Trophoblast cell (in vitro differentiated cells and primary cell): ENCODE measurements around the gene FAM219A.
"Not testable (repeated sequence)": the region's sequence is repeated elsewhere in the genome, so short reads cannot be mapped to it uniquely, and the experiment has no call there.

Source experiments
- DNase-seq, 2 donors: peaks; one replicate each; pipeline ENCODE4 v3.0.0-alpha.2; 2016
- H2AFZ ChIP-seq: 2 replicates; pipeline ENCODE4 v1.6.1; 2013; ENCODE audit warnings: low read length, moderate library complexity, mild to moderate bottlenecking; ENCODE audit not compliant: insufficient read depth, poor library complexity
- H2AK5ac ChIP-seq: 2 replicates; pipeline ENCODE4 v1.6.1; 2013; ENCODE audit warnings: mild to moderate bottlenecking, low read length
- H2BK120ac ChIP-seq: 2 replicates; pipeline ENCODE4 v1.6.1; 2013; ENCODE audit warnings: low read length, mild to moderate bottlenecking, moderate library complexity; ENCODE audit not compliant: insufficient read depth, poor library complexity
- H2BK12ac ChIP-seq: 2 replicates; pipeline ENCODE4 v1.6.1; 2013; ENCODE audit warnings: mild to moderate bottlenecking, low read length, moderate library complexity
- H2BK5ac ChIP-seq: 2 replicates; pipeline ENCODE4 v1.6.1; 2013; ENCODE audit warnings: low read length, low read depth, moderate library complexity, mild to moderate bottlenecking; ENCODE audit not compliant: poor library complexity
- H3K14ac ChIP-seq: 2 replicates; pipeline ENCODE4 v1.6.1; 2013; ENCODE audit warnings: mild to moderate bottlenecking, low read length
- H3K18ac ChIP-seq: 2 replicates; pipeline ENCODE4 v1.6.1; 2013; ENCODE audit warnings: mild to moderate bottlenecking, low read length
- H3K23ac ChIP-seq: 2 replicates; pipeline ENCODE4 v1.6.1; 2013; ENCODE audit warnings: low read length
- H3K27ac ChIP-seq: 2 replicates; pipeline ENCODE4 v1.5.1; 2013; ENCODE audit warnings: low read depth, mild to moderate bottlenecking, inconsistent platforms, low read length, moderate library complexity
- H3K27me3 ChIP-seq: 2 replicates; pipeline ENCODE4 v1.6.1; 2013; ENCODE audit warnings: inconsistent platforms, mild to moderate bottlenecking, low read length, moderate library complexity; ENCODE audit not compliant: insufficient read depth
- H3K36me3 ChIP-seq, 2 experiments: 1 replicate in 1 of 2; 2 replicates in 1 of 2; pipeline ENCODE4 v1.6.1; 2013; ENCODE audit warnings: low read length in 2 of 2, mild to moderate bottlenecking in 2 of 2, moderate library complexity in 1 of 2; ENCODE audit not compliant: insufficient read depth in 2 of 2, control insufficient read depth in 1 of 2
- H3K4ac ChIP-seq: 2 replicates; pipeline ENCODE4 v1.6.1; 2013; ENCODE audit warnings: low read depth, mild to moderate bottlenecking, low read length, moderate library complexity
- H3K4me1 ChIP-seq, 2 experiments: 1 replicate in 1 of 2; 2 replicates in 1 of 2; pipeline ENCODE4 v1.6.1; 2013; ENCODE audit warnings: low read length in 2 of 2, mild to moderate bottlenecking in 2 of 2, moderate library complexity in 1 of 2; ENCODE audit not compliant: insufficient read depth in 2 of 2, control insufficient read depth in 1 of 2
- H3K4me2 ChIP-seq: 2 replicates; pipeline ENCODE4 v1.6.1; 2013; ENCODE audit warnings: inconsistent platforms, mild to moderate bottlenecking, low read length, moderate library complexity
- H3K4me3 ChIP-seq: 2 replicates; pipeline ENCODE4 v1.5.1; 2013; ENCODE audit warnings: mild to moderate bottlenecking, low read depth, low read length, inconsistent platforms
- H3K79me1 ChIP-seq: one replicate; pipeline ENCODE4 v1.6.1; 2013; ENCODE audit warnings: low read length
- H3K79me2 ChIP-seq: 2 replicates; pipeline ENCODE4 v1.6.1; 2013; ENCODE audit warnings: low read length, mild to moderate bottlenecking; ENCODE audit not compliant: control insufficient read depth, insufficient read depth, poor library complexity
- H3K9ac ChIP-seq: 2 replicates; pipeline ENCODE4 v1.6.1; 2013; ENCODE audit warnings: mild to moderate bottlenecking, low read length
- H3K9me3 ChIP-seq: 2 replicates; pipeline ENCODE4 v1.6.1; 2013; ENCODE audit warnings: low read depth, mild to moderate bottlenecking, control low read depth, inconsistent platforms, low read length; ENCODE audit not compliant: insufficient read depth
- H4K12ac ChIP-seq: 2 replicates; pipeline ENCODE4 v1.6.1; 2013; ENCODE audit warnings: low read depth, mild to moderate bottlenecking, low read length, moderate library complexity
- H4K8ac ChIP-seq: 2 replicates; pipeline ENCODE4 v1.6.1; 2013; ENCODE audit warnings: low read depth, mild to moderate bottlenecking, low read length, moderate library complexity
- H4K91ac ChIP-seq: one replicate; pipeline ENCODE4 v1.6.1; 2013; ENCODE audit warnings: low read depth, mild to moderate bottlenecking, low read length, moderate library complexity
- WGBS: extraction: QIAGEN DNeasy Blood & Tissue Kit; methylation state at CpG from one replicate; pipeline ENCODE4 v1.1.7; 2013; ENCODE audit warnings: missing lambda C conversion rate; ENCODE audit not compliant: insufficient read length, insufficient coverage; ENCODE audit errors: extremely low coverage; 5-methylcytosine and 5-hydroxymethylcytosine counted together

FAM219A gene

GRCh38 chr9:34437926-34438307, 20.5 kb downstream of the FAM219A start:
- H3K9me3 ChIP-seq, H3K18ac ChIP-seq, H4K91ac ChIP-seq, H3K79me1 ChIP-seq, H3K4me2 ChIP-seq, H2AK5ac ChIP-seq, H2BK120ac ChIP-seq, H3K36me3 ChIP-seq, H3K4ac ChIP-seq, H3K79me2 ChIP-seq, H3K9ac ChIP-seq, H3K23ac ChIP-seq, H2AFZ ChIP-seq, H3K27me3 ChIP-seq, H2BK5ac ChIP-seq, H3K4me3 ChIP-seq, H4K8ac ChIP-seq, H4K12ac ChIP-seq, H3K27ac ChIP-seq, H2BK12ac ChIP-seq, H3K14ac ChIP-seq, DNase-seq, H3K4me1 ChIP-seq: not testable (repeated sequence)
- WGBS: no CpG with 5 or more reads among the region's 28 CpGs

GRCh38 chr9:34437006-34437925, 21.1 kb downstream of the FAM219A start:
- no peak overlapping the region for H3K14ac ChIP-seq
- no CpG with 5 or more reads among the region's 14 CpGs for WGBS
- H3K27ac ChIP-seq: no peak overlapping the region
- no peak overlapping the region for H4K8ac ChIP-seq
- H2BK120ac ChIP-seq: no peak overlapping the region
- H2AFZ ChIP-seq: no peak overlapping the region
- H3K9ac ChIP-seq: no peak overlapping the region
- no peaks in the 10 kb centered on the region for H3K79me1 ChIP-seq
- H2AK5ac ChIP-seq: no peak overlapping the region
- H3K18ac ChIP-seq: no peak overlapping the region
- H3K23ac ChIP-seq: no peak overlapping the region
- no peak overlapping the region for H3K4ac ChIP-seq
- no peak overlapping the region for H2BK5ac ChIP-seq
- H3K27me3 ChIP-seq: no peaks in the 10 kb centered on the region
- H3K4me2 ChIP-seq: no peak overlapping the region
- H3K4me3 ChIP-seq: no peak overlapping the region
- H3K79me2 ChIP-seq: no peaks in the 10 kb centered on the region
- DNase-seq: peak; percentile 80 to 95
- no peak overlapping the region for H2BK12ac ChIP-seq
- peaks cover 4% of the 10 kb centered on the region in 2 experiments for H3K36me3 ChIP-seq
- no peaks in the 10 kb centered on the region for H3K4me1 ChIP-seq
- H4K91ac ChIP-seq: no peak overlapping the region
- H3K9me3 ChIP-seq: no peaks in the 10 kb centered on the region
- no peak overlapping the region for H4K12ac ChIP-seq

GRCh38 chr9:34431667-34432066, 26.7 kb downstream of the FAM219A start:
- no peak overlapping the region for H2BK12ac ChIP-seq
- no peak overlapping the region for H3K18ac ChIP-seq
- no peak overlapping the region for H3K23ac ChIP-seq
- H3K79me1 ChIP-seq: no peaks in the 10 kb centered on the region
- H2BK120ac ChIP-seq: no peak overlapping the region
- no peak overlapping the region for H2AK5ac ChIP-seq
- H2AFZ ChIP-seq: no peak overlapping the region
- no peak overlapping the region for H4K8ac ChIP-seq
- no peak overlapping the region for H3K4ac ChIP-seq
- no peak overlapping the region for H4K12ac ChIP-seq
- H3K4me1 ChIP-seq: peaks cover 0 to 1% of the 10 kb centered on the region in 2 experiments
- DNase-seq: no peak
- H3K9ac ChIP-seq: no peak overlapping the region
- no peak overlapping the region for H3K4me2 ChIP-seq
- H3K79me2 ChIP-seq: no peaks in the 10 kb centered on the region
- H3K4me3 ChIP-seq: no peak overlapping the region
- no peak overlapping the region for H3K14ac ChIP-seq
- no peak overlapping the region for H2BK5ac ChIP-seq
- no peaks in the 10 kb centered on the region for H3K27me3 ChIP-seq
- H4K91ac ChIP-seq: no peak overlapping the region
- no CpG with 5 or more reads among the region's 2 CpGs for WGBS
- peaks cover 0 to 2% of the 10 kb centered on the region in 2 experiments for H3K36me3 ChIP-seq
- no peak overlapping the region for H3K27ac ChIP-seq
- H3K9me3 ChIP-seq: no peaks in the 10 kb centered on the region

- no peak overlapping the region for H3K27ac ChIP-seq
- no peaks in the 10 kb centered on the region for H3K27me3 ChIP-seq
- no peak overlapping the region for H3K4ac ChIP-seq
- DNase-seq: peak; percentile 60 to 74
- no peak overlapping the region for H3K23ac ChIP-seq
- H4K8ac ChIP-seq: no peak overlapping the region
- no peaks in the 10 kb centered on the region for H3K79me2 ChIP-seq
- no CpG with 5 or more reads among the region's 4 CpGs for WGBS
- no peaks in the 10 kb centered on the region for H3K9me3 ChIP-seq
- H4K12ac ChIP-seq: no peak overlapping the region
- H2AK5ac ChIP-seq: no peak overlapping the region
- H2BK12ac ChIP-seq: no peak overlapping the region
- H3K79me1 ChIP-seq: no peaks in the 10 kb centered on the region
- no peak overlapping the region for H3K18ac ChIP-seq
- no peak overlapping the region for H3K4me2 ChIP-seq
- no peak overlapping the region for H3K9ac ChIP-seq
- no peak overlapping the region for H2BK120ac ChIP-seq
- no peak overlapping the region for H3K14ac ChIP-seq
- H3K4me3 ChIP-seq: no peak overlapping the region
- H3K4me1 ChIP-seq: peaks cover 0 to 2% of the 10 kb centered on the region in 2 experiments
- H2AFZ ChIP-seq: no peak overlapping the region
- H3K36me3 ChIP-seq: peaks cover 0 to 2% of the 10 kb centered on the region in 2 experiments
- no peak overlapping the region for H4K91ac ChIP-seq
- no peak overlapping the region for H2BK5ac ChIP-seq
Measured at GRCh38 chr9:34430843-34431437, 27.4 kb downstream of the FAM219A start.
